HEK293T (cell line): ENCODE data around the gene TOR2A.

ENCODE experiments used
- ARNT ChIP-seq: fragments of 450-650 bp; IDR thresholded peaks from 2 replicates; pipeline ENCODE4 v1.6.1; 2017; ENCODE audit warnings: mild to moderate bottlenecking
- BHLHE40 ChIP-seq: fragments of 450-650 bp; IDR thresholded peaks from 2 replicates; pipeline ENCODE4 v1.6.1; 2016; ENCODE audit warnings: mild to moderate bottlenecking, moderate library complexity, borderline replicate concordance
- CTBP1 ChIP-seq: fragments of 450-650 bp; IDR thresholded peaks from 2 replicates; pipeline ENCODE4 v1.6.1; 2016; ENCODE audit warnings: borderline replicate concordance
- ELF4 ChIP-seq: fragments of 450-650 bp; IDR thresholded peaks from 2 replicates; pipeline ENCODE4 v1.6.1; 2017; ENCODE audit warnings: antibody characterized with exemption
- FOXA1 ChIP-seq: fragments of 450-650 bp; IDR thresholded peaks from 2 replicates; pipeline ENCODE4 v1.6.1; 2016; ENCODE audit warnings: mild to moderate bottlenecking
- FOXK2 ChIP-seq: fragments of 450-650 bp; IDR thresholded peaks from 2 replicates; pipeline ENCODE4 v1.6.1; 2016; ENCODE audit warnings: mild to moderate bottlenecking
- FOXM1 ChIP-seq: fragments of 450-650 bp; IDR thresholded peaks from 2 replicates; pipeline ENCODE4 v1.6.1; 2017; ENCODE audit warnings: mild to moderate bottlenecking, borderline replicate concordance
- HDGF ChIP-seq: fragments of 450-650 bp; IDR thresholded peaks from 2 replicates; pipeline ENCODE4 v1.6.1; 2017; ENCODE audit warnings: antibody characterized with exemption, borderline replicate concordance
- LEF1 ChIP-seq: fragments of 450-650 bp; IDR thresholded peaks from 2 replicates; pipeline ENCODE4 v1.6.1; 2017; ENCODE audit warnings: mild to moderate bottlenecking, borderline replicate concordance
- TARDBP ChIP-seq: fragments of 450-650 bp; IDR thresholded peaks from 2 replicates; pipeline ENCODE4 v1.6.1; 2016
- ZNF384 ChIP-seq: fragments of 450-650 bp; IDR thresholded peaks from 2 replicates; pipeline ENCODE4 v1.6.1; 2016

GRCh38 chr9:127767410-127767809, 32.3 kb upstream of the TOR2A start:
- TF ChIP-seq ELF4: no peak
- no peak for TF ChIP-seq HDGF
- no peak for TF ChIP-seq TARDBP
- TF ChIP-seq FOXK2: no peak
- no peak for TF ChIP-seq BHLHE40
- TF ChIP-seq FOXA1: no peak
- TF ChIP-seq CTBP1: no peak
- TF ChIP-seq ARNT: no peak
- TF ChIP-seq LEF1: no peak
- no peak for TF ChIP-seq FOXM1
- no peak for TF ChIP-seq ZNF384
